Right lobe of liver (tissue), 6 donors: ENCODE data around the gene SFT2D2. TPM values are rescaled to one million over a fixed set of nuclear protein-coding genes. Genes with fewer than 3 reads are reported as not detected.
A peak's percentile ranks its signal among the peaks of the same experiment; 100 is the strongest.
"Not testable (repeated sequence)": the region's sequence is repeated elsewhere in the genome, so short reads cannot be mapped to it uniquely, and the experiment has no call there.

Experiments used
- ATAC-seq, 4 donors: fragments of 200-7000 bp; cut with Tn5 transposase; one replicate each; pipeline ENCODE4 v1.9.1; 2020; ENCODE audit warnings: mild to moderate bottlenecking in 4 of 4, moderate library complexity in 4 of 4
- DNase-seq, 3 donors: peaks; one replicate each; pipeline ENCODE4 v3.0.0-alpha.2; 2020
- H3K27ac ChIP-seq, 3 donors: fragments of 200-600 bp; one replicate each; pipeline ENCODE4 v1.8.0; 2022
- H3K27me3 ChIP-seq, 2 donors: fragments of 200-600 bp; one replicate each; pipeline ENCODE4 v1.8.0; 2022
- H3K36me3 ChIP-seq, 4 donors: fragments of 200-600 bp; sonication (generic) in 1 of 4; one replicate each; pipeline versions ENCODE4 v1.5.1 to v1.8.0; 2017 to 2022; ENCODE audit warnings: control low read depth in 1 of 4
- H3K4me1 ChIP-seq, 4 donors: fragments of 200-600 bp; sonication (generic) in 1 of 4; one replicate each; pipeline versions ENCODE4 v1.5.1 to v1.8.0; 2017 to 2022; ENCODE audit warnings: control low read depth in 1 of 4
- H3K4me3 ChIP-seq, 3 donors: fragments of 200-600 bp; one replicate each; pipeline ENCODE4 v1.8.0; 2022
- H3K9me3 ChIP-seq, 4 donors: fragments of 200-600 bp; sonication (generic) in 1 of 4; one replicate each; pipeline versions ENCODE4 v1.5.1 to v1.8.0; 2017 to 2022; ENCODE audit warnings: control low read depth in 1 of 4
- CTCF ChIP-seq, 4 donors: fragments of 200-600 bp in 3 of 4; fragments of 450-650 bp in 1 of 4; IDR thresholded peaks; one replicate each; pipeline versions ENCODE4 v1.5.1 to v1.8.0; 2016 to 2022; ENCODE audit warnings: antibody characterized with exemption in 4 of 4, mild to moderate bottlenecking in 2 of 4
- POLR2A ChIP-seq: fragments of 450-650 bp; IDR thresholded peaks from one replicate; pipeline ENCODE4 v1.6.1; 2017; ENCODE audit warnings: antibody characterized with exemption, mild to moderate bottlenecking
- WGBS: methylation state at CpG from one replicate; pipeline ENCODE4 v1.1.6; 2018; ENCODE audit warnings: low coverage, low lambda C conversion rate; ENCODE audit not compliant: insufficient coverage; ENCODE audit errors: missing lambda C conversion rate; 5-methylcytosine and 5-hydroxymethylcytosine counted together
- intact Hi-C, 2 donors: fragments of 100-400 bp; cut with DNase I; formaldehyde crosslinking; loops; one replicate each; pipeline versions ENCODE4 v1.11.2 to v1.14.1; 2022
- total RNA-seq, 6 experiments: library from RNA; depleted of rRNA in 2 of 6; stranded (reverse); fragments of >200 nt in 2 of 6; fragmentation: NEBNext Ultra II Directional in 3 of 6; extraction: Animal tissue kit (Norgen Biotek cat#: 25700) in 3 of 6; gene quantifications; one replicate each; pipeline versions ENCODE4 v1.1.0 to v1.2.4, GENCODE V29; 2016 to 2023
- donor health status: DM: no; HTN: yes; CAD: no.
- donor health status: DM: no; HTN: no; CAD: no.
- donor health status: DM: no; HTN: no; CAD: no.
- donor health status: DM: no; HTN: yes; CAD: no.
- donor health status: DM: no; HTN: yes; CAD: no.

Gene SFT2D2
- total RNA-seq, 6 experiments from 2014 or later, result 26.5 to 35.4 (median 29.8) TPM

- H3K4me1 ChIP-seq, result no peaks in the 10 kb centered on the region
- 47% methylated on average over 2 of the region's 2 CpGs for WGBS
- peaks cover 0 to 5% (median 0%) of the 10 kb centered on the region in 4 donors for H3K36me3 ChIP-seq
- intact Hi-C loops, result no loop called here
- peak overlapping the region in 1 of 3 donors; percentile 81 for H3K27ac ChIP-seq
- H3K4me3 ChIP-seq, result peak overlapping the region; percentile 65 to 88 (median 86)
- TF ChIP-seq POLR2A (no peak), CTCF (IDR thresholded peaks at IDR 0.05) (no peak)
- H3K9me3 ChIP-seq, result no peaks in the 10 kb centered on the region
- ATAC-seq (no peak), DNase-seq (no peak)
- H3K27me3 ChIP-seq, result no peaks in the 10 kb centered on the region
Measured at GRCh38 chr1:168180148-168180524, 45.7 kb upstream of the SFT2D2 start.

GRCh38 chr1:168181063-168181720 is 44.6 kb upstream of the SFT2D2 start:
- H3K9me3 ChIP-seq, H3K36me3 ChIP-seq, H3K4me3 ChIP-seq, H3K27ac ChIP-seq, intact Hi-C loops, ATAC-seq, H3K27me3 ChIP-seq, H3K4me1 ChIP-seq, DNase-seq: not testable (repeated sequence)
- 97% methylated on average over 15 of the region's 15 CpGs for WGBS

- Histone ChIP-seq H3K27me3 (no peaks in the 10 kb centered on the region), H3K9me3 (no peaks in the 10 kb centered on the region), H3K4me3 (no peak overlapping the region), H3K4me1 (no peaks in the 10 kb centered on the region), H3K27ac (no peak overlapping the region), H3K36me3 (peaks cover 3 to 17% (median 7%) of the 10 kb centered on the region in 4 donors)
- intact Hi-C loops, result no loop called here
- TF ChIP-seq POLR2A (no peak), CTCF (IDR thresholded peaks at IDR 0.05) (no peak)
- no peak for DNase-seq
- ATAC-seq, result no peak
Measured at GRCh38 chr1:168187177-168187576, 38.6 kb upstream of the SFT2D2 start.

GRCh38 chr1:168190403-168190802 is 35.4 kb upstream of the SFT2D2 start:
- no peaks in the 10 kb centered on the region for H3K9me3 ChIP-seq
- TF ChIP-seq CTCF (IDR thresholded peaks at IDR 0.05), result no peak
- no peak for TF ChIP-seq POLR2A
- H3K36me3 ChIP-seq, result peaks cover 0 to 19% (median 9%) of the 10 kb centered on the region in 4 donors
- intact Hi-C loops, result no loop called here
- no peaks in the 10 kb centered on the region for H3K4me1 ChIP-seq
- 82% methylated on average over 2 of the region's 2 CpGs for WGBS
- H3K27me3 ChIP-seq, result no peaks in the 10 kb centered on the region
- DNase-seq (no peak), ATAC-seq (no peak)
- no peak overlapping the region for H3K27ac ChIP-seq
- no peak overlapping the region for H3K4me3 ChIP-seq

- H3K4me1 ChIP-seq, result no peaks in the 10 kb centered on the region
- TF ChIP-seq POLR2A (no peak), CTCF (IDR thresholded peaks at IDR 0.05) (no peak)
- intact Hi-C loops, result no loop called here
- H3K27ac ChIP-seq, result no peak overlapping the region
- ATAC-seq, result no peak
- WGBS, result 96% methylated on average over 4 of the region's 4 CpGs
- H3K9me3 ChIP-seq, result no peaks in the 10 kb centered on the region
- no peak for DNase-seq
- H3K27me3 ChIP-seq, result no peaks in the 10 kb centered on the region
- peaks cover 6 to 43% (median 12%) of the 10 kb centered on the region in 4 donors for H3K36me3 ChIP-seq
- no peak overlapping the region for H3K4me3 ChIP-seq
Measured at GRCh38 chr1:168195199-168196135, 30.3 kb upstream of the SFT2D2 start.
